CD4-positive, alpha-beta memory T cell (primary cell): ENCODE measurements around the gene CYTL1. TPM values are rescaled to one million over a fixed set of nuclear protein-coding genes. Genes with fewer than 3 reads are reported as not detected.

Experiments used
- CTCF ChIA-PET: fragments of 350-600 bp; sonication (Branson Sonifier 250); formaldehyde crosslinking; loops from one replicate; lab custom pipeline; 2021; ENCODE audit warnings: inconsistent platforms; ENCODE audit not compliant: partially characterized antibody; lab: Charles Lee
- POLR2A ChIA-PET: fragments of 350-600 bp; sonication (Branson Sonifier 250); formaldehyde crosslinking; loops from one replicate; lab custom pipeline; 2021; ENCODE audit not compliant: partially characterized antibody; lab: Charles Lee
- DNase-seq, 5 donors: peaks; one replicate each; pipeline versions ENCODE4 v3.0.0 to v3.0.0-alpha.2; 2020 to 2022; ENCODE audit warnings: mixed read lengths in 1 of 5
- H3K27ac ChIP-seq: one replicate; pipeline ENCODE4 v1.7.0; 2013; ENCODE audit warnings: low read depth, low read length
- H3K27me3 ChIP-seq: 2 replicates; pipeline ENCODE4 v1.7.0; 2013; ENCODE audit warnings: mild to moderate bottlenecking, low read length, moderate library complexity; ENCODE audit not compliant: insufficient read depth
- H3K36me3 ChIP-seq: 2 replicates; pipeline ENCODE4 v1.7.0; 2013; ENCODE audit warnings: mild to moderate bottlenecking, low read length, moderate library complexity; ENCODE audit not compliant: insufficient read depth
- H3K4me1 ChIP-seq: 2 replicates; pipeline ENCODE4 v1.7.0; 2013; ENCODE audit warnings: mild to moderate bottlenecking, low read length, moderate library complexity; ENCODE audit not compliant: insufficient read depth
- H3K4me3 ChIP-seq, 2 donors: one replicate each; pipeline ENCODE4 v1.7.0; 2013; ENCODE audit warnings: low read length in 2 of 2, mild to moderate bottlenecking in 1 of 2
- H3K9me3 ChIP-seq, 2 donors: one replicate each; pipeline ENCODE4 v1.7.0; 2013; ENCODE audit warnings: low read length in 2 of 2, control low read depth in 1 of 2; ENCODE audit not compliant: control insufficient read depth in 1 of 2
- H3K27ac Mint-ChIP-seq, 7 donors: one replicate each; pipeline ENCODE4 v1.8.0; 2020 to 2021; ENCODE audit warnings: mixed read lengths in 7 of 7, mild to moderate bottlenecking in 6 of 7, inconsistent platforms in 3 of 7, moderate library complexity in 3 of 7
- H3K27me3 Mint-ChIP-seq, 2 donors: one replicate each; pipeline ENCODE4 v1.8.0; 2020 to 2021; ENCODE audit warnings: mixed read lengths in 2 of 2
- H3K36me3 Mint-ChIP-seq, 2 donors: one replicate each; pipeline ENCODE4 v1.8.0; 2020 to 2021; ENCODE audit warnings: mixed read lengths in 2 of 2, inconsistent platforms in 1 of 2, mild to moderate bottlenecking in 1 of 2
- H3K4me1 Mint-ChIP-seq, 4 donors: one replicate each; pipeline ENCODE4 v1.8.0; 2020 to 2021; ENCODE audit warnings: mixed read lengths in 4 of 4, mild to moderate bottlenecking in 1 of 4
- H3K4me3 Mint-ChIP-seq, 8 donors: one replicate each; pipeline ENCODE4 v1.8.0; 2020 to 2021; ENCODE audit warnings: mixed read lengths in 8 of 8, mild to moderate bottlenecking in 7 of 8, moderate library complexity in 6 of 8, inconsistent platforms in 3 of 8
- H3K9me3 Mint-ChIP-seq, 8 donors: one replicate each; pipeline ENCODE4 v1.8.0; 2020 to 2021; ENCODE audit warnings: mixed read lengths in 8 of 8, mild to moderate bottlenecking in 5 of 8, inconsistent platforms in 3 of 8, moderate library complexity in 1 of 8
- intact Hi-C: fragments of 100-400 bp; cut with micrococcal nuclease; formaldehyde crosslinking; loops from one replicate; pipeline ENCODE4 v1.15.1; 2023
- polyA plus RNA-seq, 2 donors: library from polyadenylated mRNA; unstranded; fragments of 300-500 nt; fragmentation: Illumina TruSeq; gene quantifications; one replicate each; pipeline ENCODE4 v1.2.3, GENCODE V29; 2021
- total RNA-seq, 2 experiments: library from RNA; stranded (reverse); gene quantifications; one replicate each; pipeline ENCODE4 v1.2.3, GENCODE V29; 2021

The CYTL1 gene
- total and polyA plus RNA-seq, 4 experiments from 2014 or later: not detected

GRCh38 chr4:4969298-4969697 lies 50.0 kb downstream of the CYTL1 start:
- DNase-seq: no peak
- ChIA-PET POLR2A (no interaction called here), CTCF (no interaction called here)
- Mint-ChIP-seq H3K4me3 (no peak overlapping the region), H3K4me1 (no peaks in the 10 kb centered on the region), H3K9me3 (peaks cover 4 to 16% (median 7%) of the 10 kb centered on the region in 8 donors), H3K36me3 (no peaks in the 10 kb centered on the region), H3K27me3 (peaks cover 2 to 3% of the 10 kb centered on the region in 2 donors), H3K27ac (no peak overlapping the region)
- H3K4me3 ChIP-seq: no peak overlapping the region
- H3K9me3 ChIP-seq: no peaks in the 10 kb centered on the region
- H3K4me1 ChIP-seq: no peaks in the 10 kb centered on the region
- no peaks in the 10 kb centered on the region for H3K27me3 ChIP-seq
- H3K27ac ChIP-seq: no peak overlapping the region
- intact Hi-C loops: no loop called here
- H3K36me3 ChIP-seq: no peaks in the 10 kb centered on the region

DNA sequence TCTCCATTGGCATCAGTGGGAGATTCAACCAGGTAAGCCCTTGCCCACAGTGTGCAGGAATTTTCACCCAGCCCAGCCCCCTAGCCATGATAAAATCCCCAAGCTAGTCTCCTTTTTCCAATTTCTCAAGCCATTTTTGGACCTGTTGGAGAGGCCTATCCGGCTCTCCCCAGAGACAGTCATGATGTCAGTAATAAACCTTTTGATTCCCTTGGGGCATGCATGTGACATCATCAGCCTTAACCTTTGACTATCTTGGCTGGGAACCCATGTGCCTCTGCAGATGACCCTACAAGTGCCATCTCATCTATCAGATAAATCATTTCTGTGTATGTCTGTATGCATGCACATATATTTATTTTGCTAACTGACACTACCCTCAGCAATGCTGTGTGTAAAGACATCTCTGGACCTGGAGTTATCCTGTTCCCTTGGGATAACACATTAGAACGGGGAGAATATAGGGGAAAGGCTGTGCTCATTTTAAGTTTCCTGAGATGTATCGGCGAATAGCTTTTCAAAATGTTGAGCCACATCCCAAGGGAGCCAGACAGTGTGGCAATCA lies 51.0 kb downstream of the CYTL1 start:
- CTCF ChIA-PET: no interaction called here
- Histone ChIP-seq H3K27me3 (no peaks in the 10 kb centered on the region), H3K4me1 (no peaks in the 10 kb centered on the region), H3K4me3 (no peak overlapping the region), H3K36me3 (no peaks in the 10 kb centered on the region), H3K27ac (no peak overlapping the region), H3K9me3 (no peaks in the 10 kb centered on the region)
- H3K36me3 Mint-ChIP-seq: peaks cover 0 to 3% of the 10 kb centered on the region in 2 donors
- POLR2A ChIA-PET: no interaction called here
- no peaks in the 10 kb centered on the region for H3K4me1 Mint-ChIP-seq
- DNase-seq: no peak
- H3K27me3 Mint-ChIP-seq: peaks cover 2 to 3% of the 10 kb centered on the region in 2 donors
- no peak overlapping the region for H3K4me3 Mint-ChIP-seq
- H3K9me3 Mint-ChIP-seq: peaks cover 6 to 18% (median 14%) of the 10 kb centered on the region in 8 donors
- intact Hi-C loops: no loop called here
- no peak overlapping the region for H3K27ac Mint-ChIP-seq

Other genes with a start within 250 kb of the CYTL1 start
- not detected for gene MSX1, start 159.8 kb downstream of the CYTL1 start, total RNA-seq
- not detected for gene MSX1, start 159.8 kb downstream of the CYTL1 start, polyA plus RNA-seq
- gene STK32B, start 32.0 kb upstream of the CYTL1 start, total RNA-seq: not detected
- gene STK32B, start 32.0 kb upstream of the CYTL1 start, polyA plus RNA-seq: not detected